ENCODE data around the gene PDILT.

PDILT gene

DNA sequence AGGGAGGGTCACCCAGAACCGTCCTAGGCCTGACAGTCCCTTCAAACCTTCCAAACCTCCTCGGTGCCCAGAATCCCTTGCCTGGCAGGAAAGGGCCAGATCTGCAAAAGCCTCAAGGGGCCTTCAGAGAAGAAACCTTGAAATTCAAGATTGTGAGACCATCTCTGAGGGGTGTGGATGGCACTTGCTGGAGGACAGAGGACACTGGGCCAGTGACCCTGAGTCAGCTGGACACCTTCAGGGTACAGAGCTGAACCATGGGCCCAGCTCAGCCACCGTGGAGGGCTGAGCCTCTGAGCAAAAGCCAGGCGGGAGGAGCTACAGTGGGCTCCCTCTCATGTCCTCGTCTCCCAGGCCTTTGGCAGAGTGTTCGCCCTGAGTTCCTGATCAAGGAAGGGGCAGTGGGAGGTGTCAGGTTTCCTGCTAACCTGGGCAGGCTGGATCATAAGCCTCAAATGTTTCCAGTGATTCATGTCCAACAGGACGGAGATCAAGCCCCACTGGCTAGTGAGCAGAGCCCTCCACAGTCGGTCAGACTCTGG is 3.0 kb downstream of the PDILT start:
- DNase-seq (ENCODE audit: low read depth): no peak

DNA sequence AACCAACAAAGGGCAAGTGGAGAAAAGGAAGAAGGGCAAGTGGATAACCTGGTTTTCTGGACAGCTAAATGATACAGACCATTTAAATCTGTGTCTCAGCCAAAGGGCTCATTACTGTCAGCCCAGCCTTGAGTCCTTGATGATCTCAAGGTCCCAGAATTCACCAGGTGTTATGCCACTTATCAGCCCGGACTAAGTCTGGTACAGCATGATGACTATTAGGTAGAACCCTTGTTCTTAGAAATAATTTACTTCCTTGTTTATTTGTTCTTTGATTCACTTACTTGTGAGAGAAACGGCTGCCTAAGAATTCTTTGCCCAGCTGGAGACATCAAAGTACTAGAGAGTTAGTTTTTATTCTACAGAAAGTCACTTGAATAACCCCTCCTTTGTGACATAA is 3.5 kb downstream of the PDILT start:
- no peak for DNase-seq (ENCODE audit: low read depth)

DNA sequence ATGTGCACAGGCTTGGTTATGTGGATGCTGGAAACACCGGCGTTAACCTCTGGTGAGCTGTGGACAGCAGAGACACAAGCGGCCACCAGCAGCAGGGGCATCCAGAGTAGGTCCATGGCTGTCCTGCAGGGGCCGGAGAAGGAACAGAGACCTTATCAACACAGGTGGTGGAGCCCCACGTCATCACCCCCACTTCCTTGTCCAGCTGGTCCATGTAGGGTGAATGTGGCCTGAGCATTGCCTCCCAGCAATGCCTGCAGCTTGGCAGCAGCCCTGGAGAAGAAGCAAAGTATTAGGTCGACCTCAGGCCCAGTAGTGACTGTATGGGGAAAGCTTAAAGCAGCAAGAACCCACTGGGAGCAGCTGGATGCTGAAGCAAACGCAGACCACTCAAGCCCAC is 5.4 kb downstream of the PDILT start:
- no peak for DNase-seq (ENCODE audit: low read depth)

DNA sequence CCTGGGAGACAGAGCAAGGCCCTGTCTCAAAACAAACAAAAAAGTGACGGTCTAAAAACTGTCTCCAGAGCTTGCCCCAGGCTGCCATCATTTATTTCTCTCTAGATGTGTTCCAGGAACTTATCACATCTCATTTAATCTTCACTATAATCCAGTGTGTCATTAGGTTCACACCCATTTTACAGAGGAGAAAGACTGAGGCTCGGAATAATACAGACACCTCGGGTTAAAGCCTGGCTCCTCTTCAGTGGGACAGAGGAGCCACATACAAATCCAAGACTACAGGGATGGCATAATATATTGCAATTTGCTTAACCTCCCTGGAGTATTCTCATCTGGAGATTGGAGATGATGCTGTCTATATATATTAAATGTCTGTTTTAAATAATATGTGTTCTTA is 5.9 kb downstream of the PDILT start:
- DNase-seq (ENCODE audit: low read depth): no peak

DNA sequence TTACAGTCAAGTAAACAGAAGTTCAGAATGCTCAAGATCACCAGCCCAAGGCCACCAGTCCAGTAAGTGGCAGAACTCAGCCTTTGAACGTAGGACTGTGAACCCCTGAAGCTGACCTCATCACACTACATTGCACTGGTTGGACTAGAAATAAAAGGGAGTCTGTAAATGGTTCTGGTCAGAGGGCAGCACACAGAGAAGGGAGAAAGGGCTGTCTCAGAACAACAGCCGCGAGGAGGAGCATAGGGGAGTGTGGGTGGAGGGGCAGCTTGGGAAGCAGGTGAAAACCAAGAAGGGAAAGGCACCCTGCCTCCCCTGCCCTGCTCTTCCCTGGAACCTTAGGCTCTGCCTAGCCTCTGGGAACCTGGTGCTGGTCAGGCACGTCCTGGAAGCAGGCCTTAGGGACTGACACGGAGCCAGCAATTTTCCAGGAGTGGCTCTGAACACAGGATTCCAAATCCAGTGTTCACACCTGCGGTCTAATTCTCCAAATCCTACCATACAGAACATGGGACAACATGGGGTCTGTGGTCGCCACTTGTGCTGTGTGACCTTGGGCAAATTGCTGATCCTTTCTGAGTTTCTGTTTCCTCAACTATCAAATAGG is 7.0 kb downstream of the PDILT start:
- no peak for DNase-seq (ENCODE audit: low read depth)

DNA sequence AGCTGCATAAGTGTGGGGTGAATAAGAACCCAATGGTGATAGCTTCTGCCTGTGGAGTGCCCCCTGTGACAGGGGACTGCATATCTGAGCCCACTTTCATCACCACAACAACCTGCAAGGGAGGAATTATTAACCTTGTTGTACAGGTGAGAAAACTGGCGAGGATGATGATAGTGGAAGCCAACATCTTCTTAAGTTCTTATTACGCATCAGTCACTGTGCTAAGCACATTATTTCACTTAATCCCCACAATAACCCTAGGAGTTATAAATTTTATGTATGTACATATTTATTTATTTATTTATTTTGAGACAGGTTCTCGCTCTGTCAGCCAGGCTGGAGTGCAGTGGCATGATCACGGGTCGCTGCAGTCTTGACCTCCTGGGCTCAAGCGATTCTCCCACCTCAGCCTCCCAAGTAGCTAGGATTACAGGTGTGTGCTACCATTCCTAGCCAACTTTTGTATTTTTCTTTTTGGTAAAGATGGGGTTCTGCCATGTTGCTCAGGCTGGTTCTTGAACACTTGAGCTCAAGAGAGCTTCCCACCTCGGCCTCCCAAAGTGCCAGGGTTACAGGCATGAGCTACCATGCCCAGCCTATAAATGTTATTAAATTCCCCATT is 7.6 kb downstream of the PDILT start:
- no peak for DNase-seq (ENCODE audit: low read depth)

DNA sequence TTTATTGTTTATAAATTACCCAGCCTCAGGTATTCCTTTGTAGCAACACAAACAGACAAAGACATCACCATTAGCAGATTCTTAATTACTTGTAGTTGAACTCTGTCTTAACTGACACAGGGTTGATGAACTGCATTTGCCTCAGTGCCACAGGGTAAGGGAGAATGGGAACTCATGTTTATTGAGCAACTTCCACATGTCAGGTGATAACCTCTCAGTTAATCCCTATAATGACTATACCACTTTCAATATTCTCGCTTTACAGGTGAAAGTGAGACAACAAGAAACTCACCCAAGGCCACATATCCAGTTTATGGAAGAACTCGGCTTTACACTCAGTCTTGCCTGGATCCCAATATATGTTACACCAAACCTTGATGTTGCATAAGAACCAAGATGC is 8.6 kb downstream of the PDILT start:
- no peak for DNase-seq (ENCODE audit: low read depth)

DNA sequence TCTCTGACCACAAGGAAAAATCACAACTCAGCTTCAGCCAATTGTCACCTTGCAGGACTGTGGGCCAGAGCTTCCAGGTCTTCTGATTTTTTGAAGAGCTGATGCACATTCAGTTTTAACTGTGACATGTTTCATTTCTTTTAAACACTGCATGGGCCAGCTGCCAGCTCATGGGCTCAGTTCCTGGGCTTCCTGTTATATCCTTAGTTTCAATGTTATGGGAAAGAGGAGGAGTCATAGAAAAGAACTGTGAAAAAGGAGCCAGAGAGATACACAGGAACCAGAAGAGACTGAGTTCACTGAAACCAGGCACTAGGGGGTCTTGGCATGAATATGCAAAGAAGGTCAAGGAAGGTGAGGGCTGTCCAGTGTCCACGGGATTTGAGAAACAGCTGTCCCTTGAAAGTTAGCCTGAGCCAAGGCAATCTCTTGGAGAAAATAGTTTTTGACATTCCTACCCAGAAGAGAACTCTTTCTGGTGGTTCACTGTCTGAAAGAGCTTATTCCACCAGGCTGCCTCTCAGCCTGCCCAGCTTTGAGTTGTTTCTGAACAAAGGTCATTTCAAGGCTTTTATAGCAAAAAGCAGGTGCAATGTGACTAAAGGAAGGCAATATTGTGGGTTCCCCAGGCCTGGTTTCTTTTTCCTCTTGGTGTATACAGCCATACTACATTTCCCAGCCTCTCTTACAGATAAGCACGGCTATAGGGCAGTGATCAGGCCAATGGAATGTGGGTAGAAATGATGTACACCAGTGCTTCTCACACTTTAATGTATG is 10.5 kb downstream of the PDILT start:
- no peak for DNase-seq (ENCODE audit: low read depth)

DNA sequence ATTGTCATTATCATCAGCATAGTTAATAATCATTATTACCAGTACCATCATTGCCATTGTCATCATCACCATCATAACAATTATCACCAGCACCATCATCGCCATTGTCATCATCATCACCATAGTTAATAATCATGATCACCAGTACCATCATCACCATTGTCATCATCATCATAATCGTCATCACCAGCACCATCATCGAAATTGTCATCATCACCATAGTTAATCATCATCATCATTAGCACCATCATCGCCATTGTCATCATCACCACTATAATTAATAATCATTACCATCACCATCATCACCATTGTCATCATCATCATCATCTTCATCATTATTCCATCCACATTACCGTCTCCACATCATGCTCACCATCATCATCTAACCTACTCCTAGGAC is 13.5 kb downstream of the PDILT start:
- no peak for DNase-seq (ENCODE audit: low read depth)

DNA sequence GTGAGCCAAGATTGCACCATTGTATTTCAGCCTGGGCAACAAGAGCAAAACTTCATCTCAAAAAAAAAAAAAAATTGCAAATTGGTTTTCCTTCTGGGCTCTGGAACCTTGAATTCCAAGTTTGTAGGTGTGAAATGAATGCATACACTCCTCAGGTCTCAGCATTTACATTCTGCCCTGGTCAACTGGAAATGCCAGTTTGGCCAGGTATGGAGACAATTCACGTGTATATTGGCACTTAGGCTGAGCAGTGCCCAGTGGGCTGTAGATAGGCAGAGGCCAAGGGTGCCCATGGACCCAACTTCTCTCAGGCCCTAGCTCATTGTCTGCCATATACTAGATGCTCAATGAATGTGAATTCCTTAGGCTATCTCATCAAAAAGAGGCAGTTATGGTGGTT is 15.7 kb downstream of the PDILT start:
- no peak for DNase-seq (ENCODE audit: low read depth)

DNA sequence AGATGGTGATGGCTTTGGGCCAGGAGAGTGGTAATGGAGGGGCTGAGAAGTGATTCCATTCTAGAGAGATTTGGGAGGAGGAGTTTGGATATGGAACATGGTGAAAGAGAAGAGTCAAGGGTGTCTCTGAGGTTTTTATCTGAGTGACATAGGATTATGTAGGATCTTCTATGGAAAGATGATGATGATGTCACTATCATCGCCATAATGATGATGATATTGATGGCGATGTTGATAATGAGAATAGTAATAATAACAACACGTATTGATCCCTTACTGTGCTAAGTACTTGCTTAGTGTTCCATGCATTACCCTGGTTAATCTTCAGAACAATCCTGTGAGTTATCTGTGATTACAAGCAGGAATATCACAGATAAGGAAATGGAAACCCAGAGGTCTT is 16.6 kb downstream of the PDILT start:
- no peak for DNase-seq (ENCODE audit: low read depth)

DNA sequence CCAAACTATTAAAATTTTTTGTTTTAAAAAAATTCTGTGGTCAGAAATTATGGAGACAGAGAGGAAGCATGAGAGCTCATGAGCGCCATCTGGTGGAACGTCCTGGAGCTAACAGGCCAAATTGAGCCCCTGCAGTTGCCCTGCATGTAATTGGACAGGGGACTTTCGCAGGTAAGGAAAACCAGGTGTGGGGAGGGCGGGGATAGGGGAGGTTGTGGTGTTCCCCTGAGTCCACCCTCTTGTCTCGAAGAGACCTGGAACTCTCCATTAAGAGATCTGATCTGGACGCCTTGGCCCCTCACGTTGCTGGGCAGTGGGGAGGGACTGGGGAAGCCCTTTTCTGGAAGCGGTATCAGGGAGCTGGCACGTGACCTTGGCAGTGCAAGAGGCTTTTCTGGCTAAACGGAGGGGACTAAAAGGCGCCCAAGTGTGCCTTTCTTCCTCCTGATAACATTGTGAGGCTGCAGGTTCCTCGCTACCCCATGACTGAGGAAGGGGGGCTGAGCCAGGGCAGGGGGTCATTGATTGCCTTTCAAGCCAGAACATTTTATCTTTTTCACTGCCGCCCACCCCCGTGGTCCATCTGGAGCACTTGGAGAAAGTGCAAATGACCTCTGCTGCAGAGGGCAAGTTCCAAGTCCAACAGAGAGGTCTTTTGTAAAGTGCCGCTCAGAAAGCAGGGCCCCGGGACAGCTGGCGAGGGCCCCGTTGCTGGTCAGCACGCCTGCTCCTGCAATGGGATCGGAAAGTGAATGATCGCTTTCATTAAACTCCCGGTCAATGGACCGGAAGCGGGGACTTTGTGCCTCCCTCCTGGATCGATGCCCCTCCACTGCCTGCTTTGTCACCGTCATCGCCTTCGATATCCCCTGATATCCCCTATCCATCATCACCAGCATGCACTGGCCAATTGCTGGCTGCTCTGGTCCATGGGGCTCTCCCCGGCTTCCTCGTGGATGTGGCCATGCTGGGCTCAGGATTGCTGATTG is 18.4 kb downstream of the PDILT start:
- DNase-seq (ENCODE audit: low read depth): peak; percentile 17

DNA sequence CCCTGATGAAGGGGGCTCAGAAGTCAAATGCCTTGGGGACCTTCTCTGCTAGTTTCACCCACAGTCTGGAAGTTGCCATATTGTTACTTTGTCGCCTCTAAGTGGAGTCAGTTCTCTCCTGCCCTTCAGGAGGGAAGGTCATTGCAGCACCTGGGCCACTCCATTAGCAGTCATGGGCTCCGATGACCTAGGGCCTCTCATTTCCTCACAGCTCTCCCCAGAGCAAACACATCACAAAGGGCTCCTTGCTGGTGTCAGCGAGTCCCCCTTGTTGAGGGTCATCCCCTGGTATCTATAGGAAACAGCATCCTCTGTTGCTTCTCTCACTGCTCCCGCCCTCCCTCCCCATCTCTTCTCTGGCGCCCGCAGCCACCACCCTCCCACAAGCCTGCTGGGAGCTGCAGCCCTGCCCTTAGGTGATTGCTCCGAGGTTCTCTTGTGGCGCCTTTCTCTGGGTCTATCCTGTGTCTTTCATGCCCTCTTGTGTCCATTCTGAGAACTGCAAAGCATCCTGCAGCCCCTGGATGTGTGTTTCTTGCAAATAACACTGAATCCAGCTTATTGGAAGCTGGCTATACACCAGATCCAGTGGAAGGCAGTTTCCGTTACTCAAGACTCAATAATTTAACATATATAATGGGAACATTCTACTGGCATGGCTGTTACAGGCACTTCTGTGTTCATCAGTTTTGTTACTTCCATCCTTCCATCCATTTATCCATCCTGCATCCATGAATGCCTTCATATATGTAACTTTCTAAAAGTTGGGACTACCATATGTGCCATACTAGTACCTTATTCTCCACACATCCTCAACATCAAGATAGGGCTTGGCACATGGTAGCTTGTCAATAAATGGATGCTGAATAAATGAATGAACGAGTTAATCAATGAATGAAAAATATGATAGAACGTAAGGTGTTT is 21.2 kb downstream of the PDILT start:
- DNase-seq (ENCODE audit: low read depth): no peak

DNA sequence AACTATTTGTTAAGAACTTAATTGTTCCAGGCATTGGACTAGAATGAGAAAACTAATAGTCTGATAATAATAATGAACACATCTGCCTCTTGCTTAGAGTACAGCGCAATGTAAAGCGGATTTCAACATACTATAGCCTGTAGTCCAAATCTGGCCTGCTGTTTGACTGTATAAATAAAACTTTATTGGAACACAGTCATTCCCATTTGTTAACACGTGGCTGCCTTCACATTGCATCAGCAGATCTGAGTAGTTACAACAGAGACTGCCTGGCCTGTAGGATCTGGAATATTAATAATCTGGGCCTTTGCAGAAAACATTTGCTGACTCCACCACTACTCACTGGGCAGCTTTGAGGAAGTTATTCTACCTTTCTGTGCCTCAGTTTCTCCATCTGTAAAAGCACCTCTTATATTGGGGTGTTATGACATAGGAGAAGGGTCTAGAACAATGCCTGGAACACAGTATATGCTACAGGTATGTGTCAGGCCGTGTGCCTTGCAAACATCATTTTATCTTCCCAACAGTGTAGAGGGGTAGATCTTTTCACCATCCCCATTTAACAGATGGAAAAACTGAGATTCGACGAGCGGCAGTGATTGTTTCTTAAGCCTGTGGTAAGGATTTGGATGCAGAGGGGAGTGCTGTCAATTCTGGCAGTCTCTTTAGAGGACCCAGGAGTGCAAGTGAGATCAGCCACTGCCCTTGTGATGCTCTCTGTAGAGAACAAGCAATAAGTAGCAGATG is 22.2 kb downstream of the PDILT start:
- no peak for DNase-seq (ENCODE audit: low read depth)

DNA sequence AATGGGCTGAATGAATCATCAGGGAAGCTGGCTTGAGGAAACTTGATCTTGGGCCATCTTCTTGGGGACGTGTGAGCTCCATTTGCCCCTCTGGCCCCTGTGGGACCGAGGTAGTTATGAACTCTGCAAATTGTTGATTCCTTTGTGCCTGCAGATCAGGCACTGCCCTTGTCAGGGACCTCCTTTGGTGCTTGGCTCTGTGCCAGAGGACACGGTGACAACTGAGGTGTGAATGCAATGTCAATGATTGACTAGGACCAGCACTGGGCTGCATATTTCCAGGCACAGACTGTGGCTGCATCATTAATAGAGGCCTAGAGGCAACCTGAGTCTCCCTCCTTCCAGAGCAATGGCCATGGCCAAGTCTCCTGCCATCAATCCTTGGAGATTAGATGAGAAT is 23.8 kb downstream of the PDILT start:
- DNase-seq (ENCODE audit: low read depth): no peak

DNA sequence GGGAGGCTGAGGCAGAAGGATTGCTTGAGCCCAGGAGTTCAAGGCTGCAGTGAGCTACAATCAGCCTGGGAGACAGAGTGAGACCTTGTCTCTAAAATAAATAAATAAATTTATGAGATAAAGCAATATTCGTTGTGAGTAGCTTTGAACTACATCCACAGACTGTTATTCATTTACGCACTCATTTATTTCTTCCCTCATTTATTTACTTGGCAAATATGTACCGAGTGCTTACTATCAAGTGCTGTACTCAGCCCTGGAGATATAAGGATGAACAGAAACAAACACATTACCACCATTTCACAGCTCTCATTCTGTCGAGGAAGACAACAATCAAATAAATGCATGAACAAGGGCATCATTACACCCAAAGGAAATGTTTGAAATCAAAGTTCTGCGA is 27.4 kb downstream of the PDILT start:
- DNase-seq (ENCODE audit: low read depth): no peak

DNA sequence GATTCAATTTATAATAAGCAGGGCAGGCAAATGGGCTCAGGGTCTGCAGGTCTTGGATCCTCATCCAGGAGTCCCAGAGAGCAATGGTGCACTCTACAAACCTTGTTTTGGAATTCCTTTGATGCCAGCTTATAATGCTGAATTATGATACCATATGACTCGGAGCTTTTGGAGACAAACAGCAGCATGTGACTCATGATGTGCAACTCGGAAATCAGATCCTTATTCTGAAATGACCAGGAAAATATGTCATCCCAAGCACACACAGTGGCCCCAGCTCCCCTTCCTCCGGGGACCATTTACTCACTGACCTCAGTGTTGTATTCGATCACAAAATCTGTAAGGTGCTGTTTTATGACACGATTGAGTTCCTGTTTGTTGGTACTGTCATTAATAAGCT is 31.8 kb downstream of the PDILT start:
- no peak for DNase-seq (ENCODE audit: low read depth)

DNA sequence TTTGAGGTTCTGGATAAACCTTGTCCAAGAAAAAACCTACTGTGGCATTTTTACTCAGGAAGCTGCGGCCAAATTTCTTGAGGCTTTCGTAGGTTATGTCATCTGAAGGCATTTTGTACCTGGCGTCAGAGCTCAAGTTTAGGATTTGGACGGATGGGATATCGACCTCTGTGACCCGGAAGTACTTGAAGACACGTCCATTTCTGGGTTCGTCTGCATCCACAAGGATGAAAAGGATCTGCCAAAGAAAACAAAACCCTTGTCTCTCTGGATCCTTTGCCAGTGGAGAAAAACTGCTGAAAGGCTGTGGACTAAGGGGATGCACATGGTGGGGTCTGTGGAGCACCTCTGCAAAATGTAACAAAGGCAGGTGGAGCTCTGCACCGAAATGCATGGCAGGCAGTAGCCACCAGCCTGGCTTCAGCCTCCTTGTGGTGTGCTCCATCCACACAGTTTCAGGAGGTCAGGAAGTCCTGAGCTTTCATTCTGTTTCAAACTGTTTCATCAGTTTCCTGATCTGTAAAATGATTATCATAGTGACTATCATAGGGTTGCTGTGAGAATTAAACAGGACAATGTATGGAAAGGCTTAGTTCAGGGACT is 35.0 kb downstream of the PDILT start:
- no peak for DNase-seq (ENCODE audit: low read depth)

DNA sequence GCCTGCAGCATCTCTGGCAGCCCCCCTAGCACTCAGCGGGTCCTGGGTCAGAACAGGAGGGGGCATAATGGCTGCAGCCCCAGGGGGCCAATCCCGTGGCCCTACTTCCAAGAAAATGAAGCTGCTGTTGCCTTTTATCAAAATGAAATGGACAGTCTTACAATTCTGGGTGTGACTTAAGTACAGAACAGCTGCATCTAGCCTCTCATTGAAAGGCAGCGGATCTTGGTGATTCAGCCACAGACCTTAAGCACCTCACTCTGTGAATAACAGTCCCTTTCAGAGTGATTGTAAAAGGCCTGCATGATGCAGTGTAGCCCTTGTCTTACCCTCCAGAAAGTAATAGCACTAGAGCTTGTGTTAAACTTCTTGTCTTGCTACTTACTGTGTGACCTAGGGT is 40.5 kb downstream of the PDILT start:
- DNase-seq (ENCODE audit: low read depth): no peak

DNA sequence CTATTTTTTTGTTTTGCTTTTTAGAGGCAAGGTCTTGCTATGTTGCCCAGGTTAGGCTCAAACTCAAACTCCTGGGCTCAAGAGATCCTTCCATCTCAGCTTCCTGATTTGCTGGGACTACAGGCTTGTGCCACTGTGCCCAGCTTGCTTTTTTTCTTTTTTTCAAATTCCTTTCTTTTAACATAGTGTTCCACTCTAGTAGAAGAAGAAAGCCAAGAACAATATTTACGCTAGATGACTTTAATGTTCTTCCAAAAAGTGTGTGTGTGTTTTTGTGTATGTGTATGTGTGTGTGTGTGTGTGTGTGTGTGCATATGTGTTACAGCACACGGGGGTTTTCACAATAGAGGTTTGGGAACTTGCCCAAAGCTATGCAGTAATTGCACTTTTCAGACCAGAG is 41.3 kb downstream of the PDILT start:
- DNase-seq (ENCODE audit: low read depth): no peak

Data from activated T-helper 9 cell treated with anti-CD3 and anti-CD28 coated beads, Interleukin-2, amount 50 U/mL, for 16 hours (primary cell).